ENCODE data around the gene AMBP.

The AMBP gene

DNA sequence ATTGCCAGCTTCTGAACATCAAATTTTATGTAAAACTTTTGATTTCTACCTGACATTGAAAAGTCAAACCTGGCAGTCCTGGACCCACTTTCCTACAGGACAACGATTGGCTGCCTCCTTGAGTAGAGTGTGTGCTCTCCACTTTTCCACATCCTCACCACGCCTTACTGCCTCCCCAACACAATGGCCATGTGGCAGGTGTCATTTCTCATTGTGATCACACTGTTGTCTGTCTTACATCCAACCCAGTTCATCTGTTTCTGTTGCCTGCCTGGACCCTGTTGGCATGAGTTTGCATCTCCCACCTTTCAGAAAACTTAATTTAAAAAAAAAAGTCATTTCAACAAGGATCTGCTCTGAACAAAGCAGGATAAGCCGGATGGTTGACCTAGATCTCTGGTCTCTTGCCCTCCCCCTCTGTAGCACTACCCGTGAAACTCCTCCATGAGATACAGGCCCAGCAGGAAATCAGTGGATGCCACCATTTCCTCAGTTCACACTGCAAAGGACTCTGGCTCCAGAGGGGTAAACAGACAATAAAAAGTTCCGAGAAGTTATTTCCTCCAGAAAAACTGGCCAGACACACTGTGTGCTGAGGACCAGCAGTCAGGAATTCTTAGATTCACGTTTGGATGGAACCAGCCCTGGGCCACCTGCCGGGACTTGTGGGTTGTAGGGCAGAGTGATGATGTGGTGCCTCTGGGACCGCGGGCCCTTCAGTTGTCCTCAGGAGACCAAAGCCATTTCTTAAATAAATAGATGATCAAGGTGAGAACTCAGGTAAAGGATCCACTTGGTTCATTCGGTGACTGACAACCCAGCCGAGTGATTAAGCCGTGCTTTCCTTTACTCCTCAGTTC lies 48.6 kb downstream of the AMBP start:
- DNase-seq: no peak

GRCh38 chr9:114028646-114029045 lies 49.5 kb downstream of the AMBP start:
- DNase-seq: no peak

- DNase-seq: no peak
These were observed 50.1 kb downstream of the AMBP start for GRCh38 chr9:114027863-114028465.

- no peak for DNase-seq
These were observed 50.8 kb downstream of the AMBP start for GRCh38 chr9:114027159-114027862.

- DNase-seq: no peak
These were observed 51.8 kb downstream of the AMBP start for GRCh38 chr9:114026335-114026734.

DNA sequence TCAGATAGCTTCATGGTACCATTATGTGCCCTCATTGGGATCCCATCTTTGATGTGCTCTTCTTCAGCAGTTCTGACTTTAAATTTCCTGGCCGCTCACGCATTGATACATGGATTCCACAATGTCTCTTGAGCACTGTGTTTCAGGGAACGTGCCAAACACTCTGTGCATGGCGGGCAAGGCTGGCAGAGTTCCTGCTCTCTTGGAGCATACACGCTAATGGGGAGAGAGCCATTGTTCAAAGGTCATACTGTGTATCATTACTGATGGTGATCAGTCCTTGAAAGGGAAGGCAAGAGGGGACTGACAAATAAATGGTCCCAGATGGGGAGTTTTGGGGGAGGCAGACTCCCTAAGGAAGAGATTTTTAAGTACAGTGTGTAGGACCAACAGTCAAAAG lies 52.3 kb downstream of the AMBP start:
- DNase-seq: no peak

DNA sequence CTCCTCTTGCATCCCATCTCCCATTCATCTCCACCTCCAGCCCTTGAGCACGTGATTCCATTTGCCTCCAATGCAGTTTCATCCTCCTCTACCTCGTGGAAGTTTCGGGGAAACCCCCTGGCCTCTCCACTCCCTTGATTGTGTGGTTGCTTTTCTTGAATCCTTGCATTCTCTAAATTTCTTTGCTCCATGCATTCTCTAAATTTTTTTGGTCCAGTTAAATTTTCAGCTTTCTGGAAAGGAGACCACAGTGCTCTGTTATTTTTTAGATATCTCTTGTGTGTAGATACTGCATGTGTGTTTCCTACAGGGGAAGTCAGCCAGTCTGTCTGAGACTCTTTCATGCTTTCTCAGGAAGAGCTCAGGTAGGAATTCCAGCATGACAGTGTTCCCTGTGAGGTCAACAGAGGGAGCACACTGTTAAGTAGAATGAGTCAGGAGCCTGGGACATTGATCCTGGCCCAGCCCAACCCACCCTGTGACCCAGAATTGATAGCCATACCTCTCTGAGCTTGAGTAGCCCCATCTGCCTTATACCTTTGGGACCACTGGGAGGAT lies 52.8 kb downstream of the AMBP start:
- no peak for DNase-seq

GRCh38 chr9:114023961-114024360 lies 54.1 kb downstream of the AMBP start:
- no peak for DNase-seq

DNA sequence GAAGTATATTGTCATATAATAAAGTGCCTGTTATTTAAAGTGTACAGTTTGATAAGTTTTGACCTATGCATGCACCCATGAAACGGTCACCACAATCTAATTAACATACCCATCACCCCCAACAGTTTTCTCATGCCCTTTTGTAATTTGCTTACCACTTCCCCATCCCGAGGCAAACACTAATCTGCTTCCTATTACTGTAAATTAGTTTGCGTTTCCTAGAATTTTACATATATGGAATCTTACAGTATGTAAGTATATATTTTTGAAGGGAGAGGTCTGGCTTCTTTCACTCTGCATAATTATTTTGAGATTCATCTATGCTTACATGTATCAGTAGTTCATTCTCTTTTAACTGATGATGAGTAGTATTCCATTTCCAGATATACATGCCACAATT lies 56.5 kb downstream of the AMBP start:
- no peak for DNase-seq

GRCh38 chr9:114017741-114018715 lies 60.1 kb downstream of the AMBP start:
- no peak for DNase-seq

GRCh38 chr9:114016629-114017423 lies 61.3 kb downstream of the AMBP start:
- DNase-seq: no peak

DNA sequence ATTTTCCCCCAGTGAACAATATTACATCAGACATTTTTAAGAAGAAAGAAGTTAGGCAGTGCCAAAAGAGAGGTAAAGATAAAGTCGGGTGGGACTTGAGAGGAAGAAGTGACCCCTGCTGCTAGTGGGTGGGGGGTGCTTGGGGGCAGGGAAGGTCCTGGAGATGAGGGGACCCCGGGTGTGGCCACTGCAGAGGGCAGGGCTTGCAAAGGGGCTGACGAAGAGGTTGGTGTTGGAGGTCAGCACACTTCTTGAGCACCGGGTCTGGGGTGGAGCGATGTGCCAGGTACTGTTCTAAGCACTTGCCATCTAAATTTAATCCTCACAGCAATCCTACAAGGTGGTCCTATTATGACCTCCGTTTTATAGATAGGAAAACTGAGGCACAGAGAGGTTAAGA lies 62.0 kb downstream of the AMBP start:
- DNase-seq: no peak

GRCh38 chr9:114015607-114016006 lies 62.5 kb downstream of the AMBP start:
- no peak for DNase-seq

DNA sequence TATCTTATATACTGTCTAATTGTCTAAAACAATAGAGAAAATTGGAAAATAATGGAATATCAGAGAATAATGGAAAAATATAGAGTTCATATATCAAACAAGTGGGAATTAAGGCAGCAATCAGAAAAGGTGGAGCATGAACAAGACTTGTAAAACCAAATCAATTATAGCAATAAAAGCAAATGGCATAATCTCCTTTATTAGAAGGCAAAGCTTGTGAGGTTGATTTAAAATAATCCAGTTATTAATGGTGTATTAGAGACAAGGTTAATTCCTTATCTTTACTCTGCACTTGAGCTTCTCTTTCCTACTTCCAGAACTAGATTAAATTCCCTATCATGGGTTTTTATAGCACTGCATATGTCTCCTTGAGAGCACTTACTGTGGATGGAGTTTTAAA lies 64.1 kb downstream of the AMBP start:
- no peak for DNase-seq

- no peak for DNase-seq
These were observed 66.0 kb downstream of the AMBP start for GRCh38 chr9:114012126-114012525.

GRCh38 chr9:114011313-114011712 lies 66.8 kb downstream of the AMBP start:
- DNase-seq: no peak

All from NCI-H2107 (cell line).